H9 (cell line): Measurements from ENCODE around the gene MTHFD1L. TPM values are rescaled to one million over a fixed set of nuclear protein-coding genes. Genes with fewer than 3 reads are reported as not detected.

Experiments used
- DNase-seq: peaks from one replicate; pipeline ENCODE4 v3.0.0-alpha.2; 2017
- H2AFZ ChIP-seq: one replicate; pipeline ENCODE4 v1.6.1; 2013; ENCODE audit warnings: mild to moderate bottlenecking, low read length, control low read depth, moderate library complexity
- H2AK5ac ChIP-seq: 2 replicates; pipeline ENCODE4 v1.6.1; 2013; ENCODE audit warnings: low read length, control low read depth, mixed read lengths; ENCODE audit not compliant: insufficient read length
- H2BK120ac ChIP-seq: one replicate; pipeline ENCODE4 v1.6.1; 2013; ENCODE audit warnings: low read depth, mild to moderate bottlenecking, low read length, control low read depth, inconsistent platforms; ENCODE audit not compliant: poor library complexity, severe bottlenecking
- H2BK12ac ChIP-seq: 2 replicates; pipeline ENCODE4 v1.6.1; 2013; ENCODE audit warnings: low read length, control low read depth, mixed read lengths, low read depth; ENCODE audit not compliant: insufficient read length
- H2BK15ac ChIP-seq: 2 replicates; pipeline ENCODE4 v1.6.1; 2013; ENCODE audit warnings: low read depth, low read length, control low read depth
- H2BK20ac ChIP-seq: one replicate; pipeline ENCODE4 v1.6.1; 2013; ENCODE audit warnings: low read depth, mild to moderate bottlenecking, low read length, control low read depth, inconsistent platforms; ENCODE audit not compliant: poor library complexity, severe bottlenecking
- H2BK5ac ChIP-seq: 2 replicates; pipeline ENCODE4 v1.6.1; 2013; ENCODE audit warnings: low read length, control low read depth, mixed read lengths; ENCODE audit not compliant: insufficient read length
- H3K14ac ChIP-seq: 2 replicates; pipeline ENCODE4 v1.6.1; 2013; ENCODE audit warnings: low read length, control low read depth; ENCODE audit not compliant: insufficient read depth
- H3K18ac ChIP-seq: 2 replicates; pipeline ENCODE4 v1.6.1; 2013; ENCODE audit warnings: low read depth, mild to moderate bottlenecking, mixed read lengths, low read length, control low read depth; ENCODE audit not compliant: insufficient read length
- H3K23ac ChIP-seq: 2 replicates; pipeline ENCODE4 v1.6.1; 2013; ENCODE audit warnings: low read length, control low read depth, mixed read lengths, low read depth; ENCODE audit not compliant: insufficient read length
- H3K23me2 ChIP-seq: 2 replicates; pipeline ENCODE4 v1.6.1; 2013; ENCODE audit warnings: low read depth, mild to moderate bottlenecking, mixed read lengths, low read length, control low read depth; ENCODE audit not compliant: insufficient read length, poor library complexity, severe bottlenecking
- H3K27ac ChIP-seq: 2 replicates; pipeline ENCODE4 v1.5.1; 2013; ENCODE audit warnings: low read length, control low read depth, mixed read lengths, low read depth; ENCODE audit not compliant: insufficient read length
- H3K27me3 ChIP-seq: 2 replicates; pipeline ENCODE4 v1.6.1; 2013; ENCODE audit warnings: low read length, control low read depth, inconsistent platforms; ENCODE audit not compliant: insufficient read depth
- H3K4ac ChIP-seq: 2 replicates; pipeline ENCODE4 v1.6.1; 2013; ENCODE audit warnings: low read depth, mild to moderate bottlenecking, control low read depth, inconsistent platforms, low read length, moderate library complexity
- H3K4me1 ChIP-seq: 2 replicates; pipeline ENCODE4 v1.6.1; 2013; ENCODE audit warnings: low read length, control low read depth, inconsistent platforms; ENCODE audit not compliant: insufficient read depth
- H3K4me2 ChIP-seq: 2 replicates; pipeline ENCODE4 v1.6.1; 2013; ENCODE audit warnings: low read length, control low read depth, mixed read lengths; ENCODE audit not compliant: insufficient read length, insufficient read depth
- H3K56ac ChIP-seq: 2 replicates; pipeline ENCODE4 v1.6.1; 2013; ENCODE audit warnings: low read depth, mild to moderate bottlenecking, mixed read lengths, low read length, control low read depth; ENCODE audit not compliant: insufficient read length
- H3K79me1 ChIP-seq: 2 replicates; pipeline ENCODE4 v1.6.1; 2013; ENCODE audit warnings: low read depth, mild to moderate bottlenecking, moderate library complexity, low read length, control low read depth, inconsistent platforms; ENCODE audit not compliant: insufficient read depth, poor library complexity, severe bottlenecking
- H3K79me2 ChIP-seq: 2 replicates; pipeline ENCODE4 v1.6.1; 2013; ENCODE audit warnings: low read length, control low read depth, inconsistent platforms; ENCODE audit not compliant: insufficient read depth
- H3K9ac ChIP-seq: 2 replicates; pipeline ENCODE4 v1.6.1; 2013; ENCODE audit warnings: low read length, control low read depth, mixed read lengths; ENCODE audit not compliant: insufficient read length; ENCODE audit errors: extremely low read depth
- H3K9me3 ChIP-seq: one replicate; pipeline ENCODE4 v1.6.1; 2013; ENCODE audit warnings: low read depth, low read length, inconsistent platforms; ENCODE audit not compliant: control insufficient read depth
- H3T11ph ChIP-seq: one replicate; pipeline ENCODE4 v1.6.1; 2013; ENCODE audit warnings: mild to moderate bottlenecking, low read length, control low read depth, inconsistent platforms
- H4K20me1 ChIP-seq: one replicate; pipeline ENCODE4 v1.6.1; 2013; ENCODE audit not compliant: control insufficient read depth, insufficient read length, insufficient read depth
- H4K5ac ChIP-seq: 2 replicates; pipeline ENCODE4 v1.6.1; 2013; ENCODE audit warnings: low read depth, mild to moderate bottlenecking, mixed read lengths, low read length, control low read depth; ENCODE audit not compliant: insufficient read length
- H4K8ac ChIP-seq: replicated peaks from 2 replicates; pipeline ENCODE4 v1.6.1; 2013; ENCODE audit warnings: low read length, control low read depth, mixed read lengths, low read depth; ENCODE audit not compliant: insufficient read length
- H4K91ac ChIP-seq: 2 replicates; pipeline ENCODE4 v1.6.1; 2013; ENCODE audit warnings: low read depth, mild to moderate bottlenecking, moderate library complexity, mixed read lengths, low read length, control low read depth; ENCODE audit not compliant: insufficient read length
- H3K27ac Mint-ChIP-seq, 3 experiments: 2 replicates in 2 of 3; 3 replicates in 1 of 3; pipeline ENCODE4 v1.8.0; 2020 to 2021; ENCODE audit warnings: mixed read lengths in 3 of 3, mild to moderate bottlenecking in 1 of 3, moderate library complexity in 1 of 3
- H3K27me3 Mint-ChIP-seq: 2 replicates; pipeline ENCODE4 v1.8.0; 2021; ENCODE audit warnings: low read depth, mild to moderate bottlenecking, moderate library complexity, mixed read lengths
- H3K36me3 Mint-ChIP-seq, 3 experiments: 2 replicates in 2 of 3; 3 replicates in 1 of 3; pipeline ENCODE4 v1.8.0; 2020 to 2021; ENCODE audit warnings: low read depth in 3 of 3, mixed read lengths in 3 of 3; ENCODE audit not compliant: insufficient read depth in 1 of 3
- H3K4me1 Mint-ChIP-seq, 2 experiments: 2 replicates each; pipeline ENCODE4 v1.8.0; 2020; ENCODE audit warnings: mixed read lengths in 2 of 2
- H3K4me3 Mint-ChIP-seq, 2 experiments: 2 replicates in 1 of 2; 3 replicates in 1 of 2; pipeline ENCODE4 v1.8.0; 2020 to 2021; ENCODE audit warnings: mild to moderate bottlenecking in 2 of 2, mixed read lengths in 2 of 2, moderate library complexity in 1 of 2
- H3K9me3 Mint-ChIP-seq, 2 experiments: 2 replicates in 1 of 2; 3 replicates in 1 of 2; pipeline ENCODE4 v1.8.0; 2020; ENCODE audit warnings: mild to moderate bottlenecking in 2 of 2, mixed read lengths in 2 of 2, moderate library complexity in 1 of 2
- CTCF ChIP-seq: fragments of 200-600 bp; sonication (generic); conservative IDR thresholded peaks from 3 replicates; pipeline ENCODE4 v1.8.0; 2021; ENCODE audit warnings: antibody characterized with exemption, mild to moderate bottlenecking
- WGBS: extraction: QIAGEN DNeasy Blood & Tissue Kit; methylation state at CpG from one replicate; pipeline ENCODE4 v1.1.7; 2013; ENCODE audit warnings: missing lambda C conversion rate, low lambda C conversion rate, mixed read lengths; ENCODE audit not compliant: insufficient read length; ENCODE audit errors: extremely low coverage; 5-methylcytosine and 5-hydroxymethylcytosine counted together
- total RNA-seq: library from RNA; stranded (reverse); gene quantifications from 2 replicates; pipeline ENCODE4 v1.2.1, GENCODE V29; 2021

MTHFD1L gene
- total RNA-seq, 1 experiment from 2014 or later, result 90.2 TPM

GRCh38 chr6:151141685-151142084 lies 276.2 kb downstream of the MTHFD1L start:
- Histone ChIP-seq H4K91ac (no peak overlapping the region), H4K5ac (no peak overlapping the region), H3K79me1 (no peaks in the 10 kb centered on the region), H2BK12ac (no peak overlapping the region), H3K23ac (no peak overlapping the region), H3K23me2 (no peaks in the 10 kb centered on the region), H3T11ph (no peak overlapping the region), H2BK15ac (no peak overlapping the region), H3K9me3 (no peaks in the 10 kb centered on the region), H3K14ac (no peak overlapping the region), H3K27ac (no peak overlapping the region), H2AFZ (no peak overlapping the region), H3K4me2 (no peak overlapping the region), H3K4me1 (no peaks in the 10 kb centered on the region; the same call in 1 of the 2 replicates), H3K27me3 (no peaks in the 10 kb centered on the region), H4K8ac (no peak overlapping the region), H2BK20ac (no peak overlapping the region), H3K9ac (no peak overlapping the region), H2BK5ac (no peak overlapping the region), H2AK5ac (no peak overlapping the region), H3K56ac (no peak overlapping the region), H3K4ac (no peak overlapping the region), H3K79me2 (no peaks in the 10 kb centered on the region), H4K20me1 (no peaks in the 10 kb centered on the region), H3K18ac (no peak overlapping the region), H2BK120ac (no peak overlapping the region)
- no CpG with 5 or more reads among the region's 5 CpGs for WGBS
- H3K4me3 Mint-ChIP-seq, result no peak overlapping the region
- H3K27ac Mint-ChIP-seq, result peak overlapping the region in 1 of 3 experiments; percentile 24; a peak in 1 of 7 replicates
- DNase-seq, result no peak
- H3K9me3 Mint-ChIP-seq, result peaks cover 2% of the 10 kb centered on the region in 2 experiments; a peak in 4 of 5 replicates
- no peak for TF ChIP-seq CTCF
- peaks cover 1% of the 10 kb centered on the region; the same call in 1 of the 2 replicates for H3K27me3 Mint-ChIP-seq
- peaks cover 0 to 2% (median 0%) of the 10 kb centered on the region in 3 experiments; a peak in 4 of 7 replicates for H3K36me3 Mint-ChIP-seq
- peaks cover 14 to 16% of the 10 kb centered on the region in 2 experiments for H3K4me1 Mint-ChIP-seq
